NB4 (cell line): ENCODE measurements around the gene IL16.

Source experiments
- CTCF ChIP-seq: IDR thresholded peaks from one replicate; pipeline ENCODE4 v1.5.1; 2012; ENCODE audit warnings: low read depth, low read length
- MAX ChIP-seq: IDR thresholded peaks from 2 replicates; pipeline ENCODE4 v1.6.1; 2011; ENCODE audit warnings: low read depth, low read length
- MYC ChIP-seq: IDR thresholded peaks from 2 replicates; pipeline ENCODE4 v1.6.1; 2011; ENCODE audit warnings: low read depth, low read length
- POLR2A ChIP-seq: IDR thresholded peaks from 2 replicates; pipeline ENCODE4 v1.6.1; 2011; ENCODE audit warnings: mild to moderate bottlenecking; ENCODE audit not compliant: insufficient read length; ENCODE audit errors: extremely low read depth

- TF ChIP-seq POLR2A = no peak
- TF ChIP-seq CTCF = peak; percentile 48
- TF ChIP-seq MYC = no peak
- no peak for TF ChIP-seq MAX
Observed at GRCh38 chr15:81336568-81336967, 139.9 kb downstream of the IL16 start.
